ENCODE results near the gene PSMB4. TPM values are rescaled to one million over a fixed set of nuclear protein-coding genes. Genes with fewer than 3 reads are reported as not detected.

PSMB4 gene
- total RNA-seq, 1 donor from 2014 or later = 316 TPM

- Mint-ChIP-seq H3K4me1 (ENCODE audit: low read depth, unreplicated experiment) (peaks cover 3% of the 10 kb centered on the region), H3K9me3 (ENCODE audit: unreplicated experiment) (no peaks in the 10 kb centered on the region), H3K4me3 (ENCODE audit: unreplicated experiment) (peak within 1 kb of the TSS; percentile 72), H3K27me3 (ENCODE audit: low read depth, unreplicated experiment) (peaks cover 4% of the 10 kb centered on the region), H3K36me3 (ENCODE audit: low read depth, unreplicated experiment) (no peaks in the 10 kb centered on the region), H3K27ac (ENCODE audit: unreplicated experiment) (peak within 1 kb of the TSS; percentile 1)
- H3K36me3 ChIP-seq (ENCODE audit: insufficient read depth, low read length) = no peaks in the 10 kb centered on the region
- DNase-seq (ENCODE audit: low read depth) = peak; percentile 31
- no peaks in the 10 kb centered on the region for H3K9me3 ChIP-seq (ENCODE audit: insufficient read depth, low read depth, low read length)
- H3K79me2 ChIP-seq (ENCODE audit: insufficient read depth, low read length) = no peaks in the 10 kb centered on the region
- H2AFZ ChIP-seq (ENCODE audit: low read depth, low read length) = peak within 1 kb of the TSS; percentile 78
- no peak within 1 kb of the TSS for H3K27ac ChIP-seq (ENCODE audit: low read depth, low read length)
- peaks cover 10% of the 10 kb centered on the region for H3K4me1 ChIP-seq (ENCODE audit: insufficient read depth, low read length)
- H4K20me1 ChIP-seq (ENCODE audit: insufficient read depth, low read length) = no peaks in the 10 kb centered on the region
- H3K4me2 ChIP-seq (ENCODE audit: low read length) = peak within 1 kb of the TSS; percentile 81
- TF ChIP-seq EZH2 (IDR thresholded peaks at IDR 0.05; ENCODE audit: insufficient read depth, low read length) = no peak
- TF ChIP-seq, protein P1, sequence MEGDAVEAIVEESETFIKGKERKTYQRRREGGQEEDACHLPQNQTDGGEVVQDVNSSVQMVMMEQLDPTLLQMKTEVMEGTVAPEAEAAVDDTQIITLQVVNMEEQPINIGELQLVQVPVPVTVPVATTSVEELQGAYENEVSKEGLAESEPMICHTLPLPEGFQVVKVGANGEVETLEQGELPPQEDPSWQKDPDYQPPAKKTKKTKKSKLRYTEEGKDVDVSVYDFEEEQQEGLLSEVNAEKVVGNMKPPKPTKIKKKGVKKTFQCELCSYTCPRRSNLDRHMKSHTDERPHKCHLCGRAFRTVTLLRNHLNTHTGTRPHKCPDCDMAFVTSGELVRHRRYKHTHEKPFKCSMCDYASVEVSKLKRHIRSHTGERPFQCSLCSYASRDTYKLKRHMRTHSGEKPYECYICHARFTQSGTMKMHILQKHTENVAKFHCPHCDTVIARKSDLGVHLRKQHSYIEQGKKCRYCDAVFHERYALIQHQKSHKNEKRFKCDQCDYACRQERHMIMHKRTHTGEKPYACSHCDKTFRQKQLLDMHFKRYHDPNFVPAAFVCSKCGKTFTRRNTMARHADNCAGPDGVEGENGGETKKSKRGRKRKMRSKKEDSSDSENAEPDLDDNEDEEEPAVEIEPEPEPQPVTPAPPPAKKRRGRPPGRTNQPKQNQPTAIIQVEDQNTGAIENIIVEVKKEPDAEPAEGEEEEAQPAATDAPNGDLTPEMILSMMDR (IDR thresholded peaks at IDR 0.05; ENCODE audit: insufficient read depth, low read depth, low read length) = no peak
- no peaks in the 10 kb centered on the region for H3K27me3 ChIP-seq (ENCODE audit: insufficient read depth, low read length)
- peak within 1 kb of the TSS; percentile 34 for H3K4me3 ChIP-seq (ENCODE audit: insufficient read depth, low read depth, low read length)
- no peak for FAIRE-seq
- H3K9ac ChIP-seq (ENCODE audit: low read length) = peak within 1 kb of the TSS; percentile 30
These were observed 27.1 kb upstream of the PSMB4 start, which contains the start of gene SELENBP1 for GRCh38 chr1:151372058-151372934. SELENBP1 (minus strand) TSS chr1:151372705; CDS start chr1:151372641, 64 bp downstream.

GRCh38 chr1:151373196-151373595 lies 26.2 kb upstream of the PSMB4 start:
- no peak overlapping the region for H3K27ac ChIP-seq (ENCODE audit: low read depth, low read length)
- H3K79me2 ChIP-seq (ENCODE audit: insufficient read depth, low read length) = no peaks in the 10 kb centered on the region
- FAIRE-seq (no peak), DNase-seq (ENCODE audit: low read depth) (no peak)
- no peaks in the 10 kb centered on the region for H3K27me3 ChIP-seq (ENCODE audit: insufficient read depth, low read length)
- no peak for TF ChIP-seq EZH2 (IDR thresholded peaks at IDR 0.05; ENCODE audit: insufficient read depth, low read length)
- Mint-ChIP-seq H3K36me3 (ENCODE audit: low read depth, unreplicated experiment) (no peaks in the 10 kb centered on the region), H3K27ac (ENCODE audit: unreplicated experiment) (peak overlapping the region; percentile 1), H3K4me1 (ENCODE audit: low read depth, unreplicated experiment) (peaks cover 3% of the 10 kb centered on the region), H3K27me3 (ENCODE audit: low read depth, unreplicated experiment) (peaks cover 4% of the 10 kb centered on the region), H3K4me3 (ENCODE audit: unreplicated experiment) (no peak overlapping the region), H3K9me3 (ENCODE audit: unreplicated experiment) (no peaks in the 10 kb centered on the region)
- no peak overlapping the region for H3K4me3 ChIP-seq (ENCODE audit: insufficient read depth, low read depth, low read length)
- peak overlapping the region; percentile 28 for H2AFZ ChIP-seq (ENCODE audit: low read depth, low read length)
- no peak overlapping the region for H3K9ac ChIP-seq (ENCODE audit: low read length)
- H3K4me1 ChIP-seq (ENCODE audit: insufficient read depth, low read length) = peaks cover 10% of the 10 kb centered on the region
- no peaks in the 10 kb centered on the region for H4K20me1 ChIP-seq (ENCODE audit: insufficient read depth, low read length)
- H3K4me2 ChIP-seq (ENCODE audit: low read length) = no peak overlapping the region
- H3K36me3 ChIP-seq (ENCODE audit: insufficient read depth, low read length) = no peaks in the 10 kb centered on the region
- H3K9me3 ChIP-seq (ENCODE audit: insufficient read depth, low read depth, low read length) = no peaks in the 10 kb centered on the region

DNA sequence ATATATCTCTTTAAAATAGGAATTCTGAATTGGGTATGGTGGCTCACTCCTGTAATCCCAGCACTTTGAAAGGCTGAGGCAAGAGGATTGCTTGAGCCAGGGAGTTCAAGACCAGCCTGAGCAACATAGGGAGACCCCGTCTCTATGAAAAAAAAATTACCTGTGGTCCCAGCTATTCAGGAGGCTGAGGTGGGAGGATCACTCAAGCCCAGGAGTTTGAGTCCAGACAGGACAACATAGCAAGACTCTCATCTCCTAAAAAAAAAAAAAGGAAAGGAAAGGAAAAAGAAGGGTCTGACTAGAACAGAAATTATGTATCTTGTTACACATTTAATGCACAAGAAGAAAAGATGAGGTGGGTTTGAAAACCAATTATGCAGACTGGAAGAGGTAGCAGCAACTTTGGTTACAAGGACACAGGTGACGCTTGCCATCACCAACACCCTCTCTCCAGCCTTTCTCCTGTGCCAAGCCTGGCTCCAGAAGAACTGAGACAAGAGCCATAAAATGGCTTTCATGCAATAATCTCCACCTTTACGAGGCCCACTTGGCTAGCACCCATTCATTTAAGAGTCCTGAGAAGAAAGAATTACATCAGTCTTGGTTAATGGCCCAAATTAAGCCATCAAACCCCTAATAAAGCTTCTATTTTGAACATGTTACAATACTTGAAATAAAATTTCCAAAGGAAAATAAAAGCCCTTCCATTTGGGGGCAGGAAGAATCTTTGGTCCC lies 22.1 kb upstream of the PSMB4 start:
- no peaks in the 10 kb centered on the region for H3K27me3 ChIP-seq (ENCODE audit: insufficient read depth, low read length)
- H3K9me3 ChIP-seq (ENCODE audit: insufficient read depth, low read depth, low read length) = no peaks in the 10 kb centered on the region
- no peak for DNase-seq (ENCODE audit: low read depth)
- H3K9ac ChIP-seq (ENCODE audit: low read length) = no peak overlapping the region
- no peaks in the 10 kb centered on the region for H3K36me3 ChIP-seq (ENCODE audit: insufficient read depth, low read length)
- no peaks in the 10 kb centered on the region for H3K9me3 Mint-ChIP-seq (ENCODE audit: unreplicated experiment)
- H3K4me2 ChIP-seq (ENCODE audit: low read length) = no peak overlapping the region
- FAIRE-seq = no peak
- H2AFZ ChIP-seq (ENCODE audit: low read depth, low read length) = no peak overlapping the region
- H3K27me3 Mint-ChIP-seq (ENCODE audit: low read depth, unreplicated experiment) = peaks cover 2% of the 10 kb centered on the region
- H3K27ac ChIP-seq (ENCODE audit: low read depth, low read length) = no peak overlapping the region
- H3K4me3 Mint-ChIP-seq (ENCODE audit: unreplicated experiment) = no peak overlapping the region
- H3K4me1 Mint-ChIP-seq (ENCODE audit: low read depth, unreplicated experiment) = no peaks in the 10 kb centered on the region
- H4K20me1 ChIP-seq (ENCODE audit: insufficient read depth, low read length) = no peaks in the 10 kb centered on the region
- H3K4me3 ChIP-seq (ENCODE audit: insufficient read depth, low read depth, low read length) = no peak overlapping the region
- H3K4me1 ChIP-seq (ENCODE audit: insufficient read depth, low read length) = peaks cover 3% of the 10 kb centered on the region
- no peaks in the 10 kb centered on the region for H3K79me2 ChIP-seq (ENCODE audit: insufficient read depth, low read length)
- TF ChIP-seq EZH2 (IDR thresholded peaks at IDR 0.05; ENCODE audit: insufficient read depth, low read length) = no peak
- TF ChIP-seq, protein P1 (IDR thresholded peaks at IDR 0.05; ENCODE audit: insufficient read depth, low read depth, low read length) = no peak
- no peak overlapping the region for H3K27ac Mint-ChIP-seq (ENCODE audit: unreplicated experiment)
- no peaks in the 10 kb centered on the region for H3K36me3 Mint-ChIP-seq (ENCODE audit: low read depth, unreplicated experiment)
